Lung (tissue), 12 donors: Measurements from ENCODE around the gene SDCBP2. TPM values are rescaled to one million over a fixed set of nuclear protein-coding genes. Genes with fewer than 3 reads are reported as not detected.
A peak's percentile ranks its signal among the peaks of the same experiment; 100 is the strongest.
"Not testable (repeated sequence)": the region's sequence is repeated elsewhere in the genome, so short reads cannot be mapped to it uniquely, and the experiment has no call there.

Source experiments
- ATAC-seq: fragments of 200-7000 bp; cut with Tn5 transposase; one replicate; pipeline ENCODE4 v1.9.1; 2020; ENCODE audit warnings: moderate number of reproducible peaks; ENCODE audit not compliant: insufficient read depth, low FRiP score
- DNase-seq, 3 donors: peaks; one replicate each; pipeline ENCODE4 v3.0.0-alpha.2; 2013 to 2017
- H3K27ac ChIP-seq, 2 donors: one replicate each; pipeline ENCODE4 v1.5.1; 2013; ENCODE audit warnings: mild to moderate bottlenecking in 2 of 2, moderate library complexity in 2 of 2, control low read depth in 1 of 2, inconsistent platforms in 1 of 2, low read depth in 1 of 2, low read length in 1 of 2
- H3K27me3 ChIP-seq, 3 donors: one replicate each; pipeline ENCODE4 v1.5.1; 2013; ENCODE audit warnings: low read length in 2 of 3; ENCODE audit not compliant: control insufficient read depth in 3 of 3, insufficient read depth in 3 of 3
- H3K36me3 ChIP-seq, 4 donors: one replicate each; pipeline ENCODE4 v1.5.1; 2013; ENCODE audit warnings: low read length in 4 of 4, mild to moderate bottlenecking in 1 of 4, moderate library complexity in 1 of 4; ENCODE audit not compliant: control insufficient read depth in 4 of 4, insufficient read depth in 4 of 4
- H3K4me1 ChIP-seq, 5 donors: one replicate each; pipeline ENCODE4 v1.5.1; 2013; ENCODE audit warnings: low read length in 5 of 5, mild to moderate bottlenecking in 2 of 5, moderate library complexity in 1 of 5; ENCODE audit not compliant: control insufficient read depth in 5 of 5, insufficient read depth in 5 of 5
- H3K4me3 ChIP-seq: one replicate; pipeline ENCODE4 v1.5.1; 2013; ENCODE audit warnings: mild to moderate bottlenecking, control low read depth, moderate library complexity
- H3K9ac ChIP-seq, 2 donors: one replicate each; pipeline ENCODE4 v1.5.1; 2013; ENCODE audit warnings: low read length in 2 of 2, control low read depth in 1 of 2; ENCODE audit not compliant: insufficient read depth in 1 of 2
- H3K9me3 ChIP-seq, 4 donors: one replicate each; pipeline ENCODE4 v1.5.1; 2013; ENCODE audit warnings: low read length in 3 of 4, mild to moderate bottlenecking in 1 of 4, moderate library complexity in 1 of 4; ENCODE audit not compliant: control insufficient read depth in 4 of 4, insufficient read depth in 3 of 4
- WGBS, 2 donors: extraction: QIAGEN DNeasy Blood & Tissue Kit; methylation state at CpG; one replicate each; pipeline ENCODE4 v1.1.7; 2013; 5-methylcytosine and 5-hydroxymethylcytosine counted together
- polyA plus RNA-seq, 2 donors: library from polyadenylated mRNA; stranded (reverse); fragments of 200-250 nt; gene quantifications; one replicate each; pipeline ENCODE4 v1.2.1, GENCODE V29; 2013
- total RNA-seq, 2 donors: library from RNA; depleted of rRNA in 1 of 2; stranded (reverse); fragments of >200 nt in 1 of 2; gene quantifications; one replicate each; pipeline ENCODE4 v1.2.1, GENCODE V29; 2014 to 2021
- TF ChIP-seq, protein P1 (sequence below): IDR thresholded peaks from 2 replicates; pipeline ENCODE4 v1.5.1; 2012; ENCODE audit warnings: mild to moderate bottlenecking; ENCODE audit errors: control extremely low read depth, extremely low read depth
- donor health status: control.
- donor health status: control.
- donor health status: Bipolar disorder and iron deficiency.
- donor health status: healthy.
- donor health status: DM: yes; HTN: yes; CAD: no.

SDCBP2 gene
- total and polyA plus RNA-seq, 4 donors: 3.5 to 18.1 (median 12.5) TPM

DNA sequence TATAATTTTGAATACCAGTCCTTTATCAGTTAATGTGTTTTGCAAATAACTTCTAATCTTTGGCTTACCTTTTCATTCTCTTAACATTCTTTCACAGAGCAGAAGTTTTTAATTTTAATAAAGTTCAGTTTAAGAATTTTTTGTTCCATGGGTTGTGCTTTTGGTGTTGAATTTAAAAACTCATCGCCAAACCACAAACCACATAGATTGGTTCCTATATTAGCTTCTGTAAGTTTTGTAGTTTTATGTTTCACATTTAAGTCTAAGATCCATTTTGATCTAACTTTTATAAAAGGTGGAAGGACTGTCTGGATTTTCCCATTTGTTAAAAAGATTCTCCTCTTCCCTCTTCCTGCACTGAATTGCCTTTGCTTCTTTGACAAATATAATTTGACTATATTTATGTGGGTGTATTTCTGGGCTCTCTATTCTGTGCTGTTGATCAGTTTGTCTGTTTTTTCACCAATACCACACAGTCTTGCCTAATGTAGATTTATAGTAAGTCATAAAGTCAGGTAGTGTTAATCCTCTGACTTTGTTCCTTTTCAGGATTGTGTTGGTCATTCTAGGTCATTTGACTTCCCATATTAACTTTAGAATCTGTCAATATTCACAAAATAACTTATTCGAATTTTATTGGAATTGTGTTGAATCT is 17.5 kb upstream of the SDCBP2 start:
- Histone ChIP-seq H3K9me3 (peaks cover 0 to 3% (median 0%) of the 10 kb centered on the region in 4 donors), H3K27ac (no peak overlapping the region)

DNA sequence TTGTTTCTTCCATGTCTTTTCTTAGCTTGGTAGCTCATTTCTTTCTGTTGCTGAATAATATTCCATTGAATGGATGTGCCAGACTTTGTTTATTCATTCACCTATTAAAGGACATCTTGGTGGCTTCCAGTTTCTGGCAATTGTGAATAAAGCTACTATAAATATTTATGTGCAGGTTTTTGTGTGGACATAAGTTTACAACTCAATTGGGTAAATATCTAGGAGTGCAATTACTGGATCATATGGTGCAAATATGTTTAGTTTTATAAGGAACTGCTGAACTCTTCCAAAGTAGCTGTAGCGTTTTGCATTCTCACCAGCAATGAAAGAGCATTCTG is 16.8 kb upstream of the SDCBP2 start:
- Histone ChIP-seq H3K9me3 (peaks cover 0 to 3% (median 0%) of the 10 kb centered on the region in 4 donors), H3K4me1 (no peaks in the 10 kb centered on the region), H3K9ac (no peak overlapping the region), H3K27ac (peak overlapping the region in 1 of 2 donors; percentile 9), H3K4me3 (no peak overlapping the region), H3K27me3 (no peaks in the 10 kb centered on the region), H3K36me3 (no peaks in the 10 kb centered on the region)
- WGBS, 2 donors: 84 to 97% methylated on average over 1 of the region's 1 CpG
- DNase-seq (no peak), ATAC-seq (no peak)
- TF ChIP-seq, protein P1, sequence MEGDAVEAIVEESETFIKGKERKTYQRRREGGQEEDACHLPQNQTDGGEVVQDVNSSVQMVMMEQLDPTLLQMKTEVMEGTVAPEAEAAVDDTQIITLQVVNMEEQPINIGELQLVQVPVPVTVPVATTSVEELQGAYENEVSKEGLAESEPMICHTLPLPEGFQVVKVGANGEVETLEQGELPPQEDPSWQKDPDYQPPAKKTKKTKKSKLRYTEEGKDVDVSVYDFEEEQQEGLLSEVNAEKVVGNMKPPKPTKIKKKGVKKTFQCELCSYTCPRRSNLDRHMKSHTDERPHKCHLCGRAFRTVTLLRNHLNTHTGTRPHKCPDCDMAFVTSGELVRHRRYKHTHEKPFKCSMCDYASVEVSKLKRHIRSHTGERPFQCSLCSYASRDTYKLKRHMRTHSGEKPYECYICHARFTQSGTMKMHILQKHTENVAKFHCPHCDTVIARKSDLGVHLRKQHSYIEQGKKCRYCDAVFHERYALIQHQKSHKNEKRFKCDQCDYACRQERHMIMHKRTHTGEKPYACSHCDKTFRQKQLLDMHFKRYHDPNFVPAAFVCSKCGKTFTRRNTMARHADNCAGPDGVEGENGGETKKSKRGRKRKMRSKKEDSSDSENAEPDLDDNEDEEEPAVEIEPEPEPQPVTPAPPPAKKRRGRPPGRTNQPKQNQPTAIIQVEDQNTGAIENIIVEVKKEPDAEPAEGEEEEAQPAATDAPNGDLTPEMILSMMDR: no peak

More for the DNA sequence above, 17.5 kb upstream of the SDCBP2 start:
- DNase-seq: no peak
- TF ChIP-seq, protein P1: no peak
- no peak for ATAC-seq
- Histone ChIP-seq H3K36me3 (no peaks in the 10 kb centered on the region), H3K27me3 (no peaks in the 10 kb centered on the region), H3K9ac (no peak overlapping the region), H3K4me3 (no peak overlapping the region), H3K4me1 (no peaks in the 10 kb centered on the region)
- 74 to 78% methylated on average over 2 of the region's 2 CpGs for WGBS, 2 donors

DNA sequence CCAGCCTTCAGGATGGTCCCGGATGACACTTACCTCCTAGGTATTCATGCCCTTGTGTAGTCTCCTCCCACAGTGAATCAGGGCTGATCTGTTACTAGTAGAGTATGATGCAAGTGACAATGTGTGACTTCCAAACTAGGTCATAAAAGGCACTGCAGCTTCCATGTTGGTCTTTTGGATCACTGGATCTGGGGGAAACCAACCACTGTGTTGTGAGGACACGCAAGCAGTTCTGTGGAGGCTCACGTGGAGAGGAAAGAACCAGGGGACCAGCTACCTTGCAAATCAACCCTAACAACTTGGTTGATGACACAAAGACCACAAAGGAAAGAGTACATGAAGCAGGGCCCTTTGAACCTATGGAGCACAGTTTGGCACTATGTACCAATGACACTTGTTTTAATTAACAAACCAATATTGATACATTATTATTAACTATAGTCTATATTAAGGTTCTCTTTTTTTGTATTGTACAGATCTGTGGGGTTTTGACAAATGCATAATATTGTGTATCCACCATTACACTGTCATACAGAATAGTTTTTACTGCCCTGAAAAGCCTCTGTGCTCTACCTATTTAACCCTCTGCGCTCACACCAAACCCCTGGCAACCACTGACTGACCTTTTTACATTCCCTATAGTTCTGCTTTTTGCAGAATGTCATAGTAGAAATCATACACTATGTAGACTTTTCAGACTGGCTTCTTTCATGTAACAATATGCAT is 16.3 kb upstream of the SDCBP2 start:
- no peak for ATAC-seq
- 96 to 99% methylated on average over 4 of the region's 4 CpGs for WGBS, 2 donors
- TF ChIP-seq, protein P1: no peak

DNA sequence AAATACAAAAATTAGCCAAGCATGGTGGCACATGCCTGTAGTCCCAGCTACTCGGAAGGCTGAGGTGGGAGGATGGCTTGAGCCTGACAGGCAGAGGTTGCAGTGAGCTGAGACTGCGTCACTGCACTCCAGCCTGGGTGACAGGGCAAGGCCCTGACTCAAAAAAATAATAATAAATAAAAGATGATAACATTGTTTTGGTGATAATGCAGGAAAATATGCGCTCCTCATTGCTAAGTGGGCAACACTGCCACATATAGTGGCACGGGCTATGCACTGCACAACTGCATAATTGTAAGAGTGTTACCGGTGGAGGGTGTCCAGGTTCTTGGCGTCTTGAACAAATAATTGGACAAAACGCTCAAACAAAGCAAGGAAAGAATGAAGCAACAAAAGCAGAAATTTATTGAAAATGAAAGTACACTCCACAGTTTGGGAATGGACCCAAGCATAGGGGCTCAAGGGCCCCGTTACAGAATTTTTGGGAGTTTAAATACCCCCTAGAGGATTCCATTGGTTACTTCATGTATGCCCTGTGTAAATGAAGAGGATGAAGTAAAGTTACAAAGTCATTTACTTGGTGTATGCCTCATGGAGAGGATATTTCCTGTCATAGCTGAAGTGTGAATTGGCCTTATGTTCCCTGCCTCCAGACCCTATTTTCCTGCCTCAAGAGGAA is 14.6 kb upstream of the SDCBP2 start:
- H3K4me3 ChIP-seq, H3K9ac ChIP-seq, H3K27me3 ChIP-seq, ATAC-seq, H3K27ac ChIP-seq, H3K9me3 ChIP-seq, H3K4me1 ChIP-seq, DNase-seq, H3K36me3 ChIP-seq: not testable (repeated sequence)
- 72 to 87% methylated on average over 8 of the region's 8 CpGs for WGBS, 2 donors

More for the DNA sequence above, 16.3 kb upstream of the SDCBP2 start:
- Histone ChIP-seq H3K4me3 (no peak overlapping the region), H3K36me3 (no peaks in the 10 kb centered on the region), H3K27ac (no peak overlapping the region), H3K27me3 (no peaks in the 10 kb centered on the region), H3K9ac (no peak overlapping the region), H3K9me3 (peaks cover 0 to 3% (median 0%) of the 10 kb centered on the region in 4 donors), H3K4me1 (no peaks in the 10 kb centered on the region)
- no peak for DNase-seq
